Measurements from ENCODE around the gene RNF186. TPM values are rescaled to one million over a fixed set of nuclear protein-coding genes. Genes with fewer than 3 reads are reported as not detected.

RNF186 gene
- total and polyA plus RNA-seq, 2 of the 13 experiments (the other 11 are each of a cell fraction or from before 2014, with no cell fraction given): 0.07 to 0.20 TPM

DNA sequence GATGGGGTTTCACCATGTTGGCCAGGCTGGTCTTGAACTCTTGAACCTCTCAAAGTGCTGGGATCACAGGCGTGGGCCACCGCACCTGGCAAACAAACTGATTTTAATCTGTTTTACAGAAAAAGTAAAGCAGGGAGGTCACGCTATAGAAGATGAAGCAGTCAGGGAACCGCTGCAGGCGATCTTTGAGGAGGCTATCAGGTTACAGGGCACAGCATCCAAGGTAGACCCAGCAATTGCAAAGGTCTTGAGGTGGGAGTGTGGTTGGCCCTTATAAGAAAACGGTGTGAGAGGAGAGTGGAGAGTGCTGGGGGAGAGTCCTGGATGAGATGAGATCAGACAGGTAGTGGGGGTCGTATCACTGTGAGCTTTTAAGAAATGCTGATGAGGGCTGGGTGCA is 12.8 kb downstream of the RNF186 start:
- intact Hi-C loops (cut with micrococcal nuclease; ENCODE audit: unreplicated experiment): no loop called here
- no peak for TF ChIP-seq RXRB (CRISPR knock-in tag; IDR thresholded peaks at IDR 0.05; ENCODE audit: borderline replicate concordance)
- TF ChIP-seq PHF20 (CRISPR knock-in tag; IDR thresholded peaks at IDR 0.05): no peak
- TF ChIP-seq MAX (IDR thresholded peaks at IDR 0.05): no peak
- TF ChIP-seq ZNF570 (CRISPR knock-in tag; IDR thresholded peaks at IDR 0.05; ENCODE audit: borderline replicate concordance): no peak
- TF ChIP-seq, protein P1, sequence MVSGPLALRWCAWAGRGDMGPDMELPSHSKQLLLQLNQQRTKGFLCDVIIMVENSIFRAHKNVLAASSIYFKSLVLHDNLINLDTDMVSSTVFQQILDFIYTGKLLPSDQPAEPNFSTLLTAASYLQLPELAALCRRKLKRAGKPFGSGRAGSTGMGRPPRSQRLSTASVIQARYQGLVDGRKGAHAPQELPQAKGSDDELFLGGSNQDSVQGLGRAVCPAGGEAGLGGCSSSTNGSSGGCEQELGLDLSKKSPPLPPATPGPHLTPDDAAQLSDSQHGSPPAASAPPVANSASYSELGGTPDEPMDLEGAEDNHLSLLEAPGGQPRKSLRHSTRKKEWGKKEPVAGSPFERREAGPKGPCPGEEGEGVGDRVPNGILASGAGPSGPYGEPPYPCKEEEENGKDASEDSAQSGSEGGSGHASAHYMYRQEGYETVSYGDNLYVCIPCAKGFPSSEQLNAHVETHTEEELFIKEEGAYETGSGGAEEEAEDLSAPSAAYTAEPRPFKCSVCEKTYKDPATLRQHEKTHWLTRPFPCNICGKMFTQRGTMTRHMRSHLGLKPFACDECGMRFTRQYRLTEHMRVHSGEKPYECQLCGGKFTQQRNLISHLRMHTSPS (CRISPR knock-in tag; IDR thresholded peaks at IDR 0.05; ENCODE audit: low read depth): no peak
- no peak for TF ChIP-seq XBP1 (CRISPR knock-in tag; IDR thresholded peaks at IDR 0.05)
- TF ChIP-seq, protein P2, sequence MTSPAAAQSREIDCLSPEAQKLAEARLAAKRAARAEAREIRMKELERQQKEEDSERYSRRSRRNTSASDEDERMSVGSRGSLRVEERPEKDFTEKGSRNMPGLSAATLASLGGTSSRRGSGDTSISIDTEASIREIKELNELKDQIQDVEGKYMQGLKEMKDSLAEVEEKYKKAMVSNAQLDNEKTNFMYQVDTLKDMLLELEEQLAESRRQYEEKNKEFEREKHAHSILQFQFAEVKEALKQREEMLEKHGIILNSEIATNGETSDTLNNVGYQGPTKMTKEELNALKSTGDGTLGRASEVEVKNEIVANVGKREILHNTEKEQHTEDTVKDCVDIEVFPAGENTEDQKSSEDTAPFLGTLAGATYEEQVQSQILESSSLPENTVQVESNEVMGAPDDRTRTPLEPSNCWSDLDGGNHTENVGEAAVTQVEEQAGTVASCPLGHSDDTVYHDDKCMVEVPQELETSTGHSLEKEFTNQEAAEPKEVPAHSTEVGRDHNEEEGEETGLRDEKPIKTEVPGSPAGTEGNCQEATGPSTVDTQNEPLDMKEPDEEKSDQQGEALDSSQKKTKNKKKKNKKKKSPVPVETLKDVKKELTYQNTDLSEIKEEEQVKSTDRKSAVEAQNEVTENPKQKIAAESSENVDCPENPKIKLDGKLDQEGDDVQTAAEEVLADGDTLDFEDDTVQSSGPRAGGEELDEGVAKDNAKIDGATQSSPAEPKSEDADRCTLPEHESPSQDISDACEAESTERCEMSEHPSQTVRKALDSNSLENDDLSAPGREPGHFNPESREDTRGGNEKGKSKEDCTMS (CRISPR knock-in tag; conservative IDR thresholded peaks at IDR 0.05): no peak
- no peak for TF ChIP-seq ZNF160 (CRISPR knock-in tag; IDR thresholded peaks at IDR 0.05)
- TF ChIP-seq ATM (IDR thresholded peaks at IDR 0.05; ENCODE audit: borderline replicate concordance): no peak
- no peak for TF ChIP-seq ZNF224 (CRISPR knock-in tag; IDR thresholded peaks at IDR 0.05)
- TF ChIP-seq ZNF510 (CRISPR knock-in tag; IDR thresholded peaks at IDR 0.05; ENCODE audit: low read depth): no peak
- TF ChIP-seq MNT (IDR thresholded peaks at IDR 0.05): no peak
- TF ChIP-seq SIX1 (CRISPR knock-in tag; IDR thresholded peaks at IDR 0.05; ENCODE audit: borderline replicate concordance): no peak
- TF ChIP-seq BORCS8-MEF2B (CRISPR knock-in tag; IDR thresholded peaks at IDR 0.05): no peak
- no peak for TF ChIP-seq SALL2 (CRISPR knock-in tag; IDR thresholded peaks at IDR 0.05)
- TF ChIP-seq, protein P3, sequence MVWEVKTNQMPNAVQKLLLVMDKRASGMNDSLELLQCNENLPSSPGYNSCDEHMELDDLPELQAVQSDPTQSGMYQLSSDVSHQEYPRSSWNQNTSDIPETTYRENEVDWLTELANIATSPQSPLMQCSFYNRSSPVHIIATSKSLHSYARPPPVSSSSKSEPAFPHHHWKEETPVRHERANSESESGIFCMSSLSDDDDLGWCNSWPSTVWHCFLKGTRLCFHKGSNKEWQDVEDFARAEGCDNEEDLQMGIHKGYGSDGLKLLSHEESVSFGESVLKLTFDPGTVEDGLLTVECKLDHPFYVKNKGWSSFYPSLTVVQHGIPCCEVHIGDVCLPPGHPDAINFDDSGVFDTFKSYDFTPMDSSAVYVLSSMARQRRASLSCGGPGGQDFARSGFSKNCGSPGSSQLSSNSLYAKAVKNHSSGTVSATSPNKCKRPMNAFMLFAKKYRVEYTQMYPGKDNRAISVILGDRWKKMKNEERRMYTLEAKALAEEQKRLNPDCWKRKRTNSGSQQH (CRISPR knock-in tag; IDR thresholded peaks at IDR 0.05; ENCODE audit: low read depth): no peak
- TF ChIP-seq ZNF274 (CRISPR knock-in tag; IDR thresholded peaks at IDR 0.05): no peak

More for the DNA sequence above, 12.8 kb downstream of the RNF186 start:
- no peaks in the 10 kb centered on the region for H3K9me3 ChIP-seq (ENCODE audit: low read length)
- no peak overlapping the region for H3K27ac ChIP-seq (ENCODE audit: extremely low read length, insufficient read depth, low read length)
- no peak for FAIRE-seq
- no peak for ATAC-seq
- H3K36me3 ChIP-seq (replicated peaks in 1 of 2; ENCODE audit: control insufficient read depth in 1 of 2, insufficient read depth in 2 of 2, low read length in 2 of 2): no peaks in the 10 kb centered on the region
- ChIA-PET CTCF (ENCODE audit: low intra/inter-chr PET ratio, low total read pairs) (no interaction called here), POLR2A (no interaction called here)
- H3K79me2 ChIP-seq (ENCODE audit: insufficient read depth, low read length): no peaks in the 10 kb centered on the region
- no peak overlapping the region for H3K4me2 ChIP-seq (ENCODE audit: low read depth, low read length)
- in situ Hi-C loops (cut with HindIII; ENCODE audit: extremely low pct_ligation_motif_present, low pct_unique_long_range_greater_than_20kb): no loop called here
- peaks cover 2 to 22% of the 10 kb centered on the region in 2 experiments; a peak in 3 of 5 replicates for H3K27me3 ChIP-seq (ENCODE audit: control insufficient read depth in 1 of 2, insufficient read depth in 2 of 2, low read length in 2 of 2)
- no peak overlapping the region for H3K4me3 ChIP-seq (replicated peaks in 1 of 3; ENCODE audit: insufficient read depth in 1 of 3, low read depth in 2 of 3, low read length in 3 of 3)
- no TSS peak for BruUV-seq (replicated peaks)
- no peak for DNase-seq (ENCODE audit: low spot score)
- WGBS (ENCODE audit: low lambda C conversion rate): 9% methylated on average over 7 of the region's 7 CpGs
- no peak overlapping the region for H2AFZ ChIP-seq (ENCODE audit: low read length)
- no peak overlapping the region for H3K9ac ChIP-seq (ENCODE audit: insufficient read depth, low read depth, low read length)
- no peaks in the 10 kb centered on the region for H4K20me1 ChIP-seq (ENCODE audit: insufficient read depth, low read length)
- peaks cover 39% of the 10 kb centered on the region for H3K4me1 ChIP-seq (ENCODE audit: insufficient read depth, low read length)

Data from HepG2 (cell line).